ENCODE measurements around the gene PDE6B.

Gene PDE6B

DNA sequence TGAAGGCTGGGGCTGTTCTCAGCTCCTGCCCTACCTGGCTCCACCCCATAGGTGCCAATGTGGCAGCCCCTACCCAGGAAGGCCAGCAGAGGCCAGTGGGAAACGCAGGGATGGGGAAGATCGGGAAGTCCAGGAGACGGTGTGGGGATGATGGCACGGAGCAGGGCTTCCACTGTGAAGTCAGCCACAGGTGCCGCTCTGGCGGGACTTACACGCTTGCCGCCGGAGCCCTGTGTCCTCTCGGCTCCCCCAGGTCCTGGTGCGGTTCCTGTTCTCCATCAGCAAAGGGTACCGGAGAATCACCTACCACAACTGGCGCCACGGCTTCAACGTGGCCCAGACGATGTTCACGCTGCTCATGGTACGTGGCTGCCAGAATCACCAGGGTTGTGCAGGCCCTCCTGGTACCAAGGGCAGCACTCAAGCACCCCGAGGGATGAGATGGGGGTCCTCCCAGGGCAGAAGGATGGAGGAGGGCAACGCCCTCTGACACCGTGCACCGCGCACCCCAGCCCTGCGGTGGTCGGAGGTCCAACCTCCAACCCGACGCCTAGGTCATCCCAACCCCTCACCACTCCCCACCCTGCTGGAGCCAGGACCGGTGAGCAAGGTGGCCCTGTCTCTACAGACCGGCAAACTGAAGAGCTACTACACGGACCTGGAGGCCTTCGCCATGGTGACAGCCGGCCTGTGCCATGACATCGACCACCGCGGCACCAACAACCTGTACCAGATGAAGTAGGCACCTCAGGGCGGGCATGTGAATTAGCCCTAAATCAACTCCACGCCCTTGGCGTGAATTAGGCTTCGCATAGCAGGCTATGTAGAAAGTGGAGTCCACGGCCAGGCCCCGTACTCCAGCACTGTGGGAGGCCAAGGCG, 36.7 kb downstream of the PDE6B start:
- TF ChIP-seq ZFX (IDR thresholded peaks at IDR 0.05; ENCODE audit: borderline replicate concordance), result no peak
- TF ChIP-seq, protein P1, sequence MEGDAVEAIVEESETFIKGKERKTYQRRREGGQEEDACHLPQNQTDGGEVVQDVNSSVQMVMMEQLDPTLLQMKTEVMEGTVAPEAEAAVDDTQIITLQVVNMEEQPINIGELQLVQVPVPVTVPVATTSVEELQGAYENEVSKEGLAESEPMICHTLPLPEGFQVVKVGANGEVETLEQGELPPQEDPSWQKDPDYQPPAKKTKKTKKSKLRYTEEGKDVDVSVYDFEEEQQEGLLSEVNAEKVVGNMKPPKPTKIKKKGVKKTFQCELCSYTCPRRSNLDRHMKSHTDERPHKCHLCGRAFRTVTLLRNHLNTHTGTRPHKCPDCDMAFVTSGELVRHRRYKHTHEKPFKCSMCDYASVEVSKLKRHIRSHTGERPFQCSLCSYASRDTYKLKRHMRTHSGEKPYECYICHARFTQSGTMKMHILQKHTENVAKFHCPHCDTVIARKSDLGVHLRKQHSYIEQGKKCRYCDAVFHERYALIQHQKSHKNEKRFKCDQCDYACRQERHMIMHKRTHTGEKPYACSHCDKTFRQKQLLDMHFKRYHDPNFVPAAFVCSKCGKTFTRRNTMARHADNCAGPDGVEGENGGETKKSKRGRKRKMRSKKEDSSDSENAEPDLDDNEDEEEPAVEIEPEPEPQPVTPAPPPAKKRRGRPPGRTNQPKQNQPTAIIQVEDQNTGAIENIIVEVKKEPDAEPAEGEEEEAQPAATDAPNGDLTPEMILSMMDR (IDR thresholded peaks at IDR 0.05), result no peak

DNA sequence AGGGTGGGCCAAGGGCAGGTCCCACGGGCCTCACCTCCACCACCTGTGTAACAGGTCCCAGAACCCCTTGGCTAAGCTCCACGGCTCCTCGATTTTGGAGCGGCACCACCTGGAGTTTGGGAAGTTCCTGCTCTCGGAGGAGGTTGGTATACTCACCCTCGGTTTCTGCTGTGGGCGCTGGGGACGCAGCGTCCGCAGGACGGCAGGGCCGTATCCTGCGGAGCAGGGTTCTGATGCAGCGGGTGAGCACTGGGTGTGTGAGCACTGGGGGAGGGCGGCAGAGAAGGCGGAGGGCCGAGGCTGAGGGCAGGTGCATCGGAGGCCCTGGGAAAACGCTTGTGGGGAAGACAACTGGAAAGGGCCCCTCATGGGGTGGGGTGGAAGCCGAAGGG, 37.7 kb downstream of the PDE6B start:
- peak overlapping the region; percentile 76 for H3K27ac ChIP-seq
- TF ChIP-seq, protein P1 (IDR thresholded peaks at IDR 0.05), result no peak
- no peak for TF ChIP-seq ZFX (IDR thresholded peaks at IDR 0.05; ENCODE audit: borderline replicate concordance)

More for the DNA sequence above, 36.7 kb downstream of the PDE6B start:
- H3K27ac ChIP-seq, result no peak overlapping the region

DNA sequence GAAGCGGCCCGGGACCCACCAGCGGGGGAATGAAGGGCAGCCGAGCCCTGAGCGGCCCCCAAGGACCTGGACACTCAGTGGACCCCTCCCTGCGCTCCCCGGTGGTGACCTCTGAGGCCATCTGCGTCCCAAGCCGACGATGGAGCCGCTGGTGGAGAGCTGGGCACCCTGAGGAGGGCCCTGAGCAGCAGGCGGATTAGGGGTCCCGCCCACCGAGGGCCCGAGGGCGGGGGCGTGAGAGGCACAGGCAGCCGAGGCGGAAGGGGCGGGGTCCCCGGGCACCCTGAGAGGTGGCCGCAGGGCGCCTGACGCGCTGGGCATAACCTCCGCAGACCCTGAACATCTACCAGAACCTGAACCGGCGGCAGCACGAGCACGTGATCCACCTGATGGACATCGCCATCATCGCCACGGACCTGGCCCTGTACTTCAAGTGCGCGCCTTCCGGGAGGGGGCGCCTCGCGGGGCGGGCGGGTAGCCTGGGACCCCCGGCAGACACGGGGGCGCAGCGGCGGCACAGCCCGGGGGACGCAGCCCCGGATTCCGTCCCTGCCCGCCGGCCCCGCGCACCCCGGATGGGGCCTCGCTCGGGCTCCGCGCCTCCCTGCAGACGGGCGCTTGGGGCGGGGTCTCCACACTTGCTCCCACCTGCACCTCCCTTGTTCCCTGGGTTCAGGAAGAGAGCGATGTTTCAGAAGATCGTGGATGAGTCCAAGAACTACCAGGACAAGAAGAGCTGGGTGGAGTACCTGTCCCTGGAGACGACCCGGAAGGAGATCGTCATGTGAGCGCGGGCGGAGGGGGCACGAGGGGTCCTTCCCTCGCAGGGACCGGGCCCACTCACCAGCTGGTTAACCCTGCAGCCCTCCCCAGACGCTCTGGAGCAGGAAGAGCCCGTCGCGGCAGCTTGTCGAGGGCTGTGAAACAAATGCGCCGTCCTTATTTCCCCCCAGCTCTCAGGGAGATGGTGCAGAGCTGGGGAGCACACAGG, 38.4 kb downstream of the PDE6B start:
- TF ChIP-seq, protein P1 (IDR thresholded peaks at IDR 0.05), result peak; percentile 63
- no peak for TF ChIP-seq ZFX (IDR thresholded peaks at IDR 0.05; ENCODE audit: borderline replicate concordance)
- H3K27ac ChIP-seq, result peak overlapping the region; percentile 76

DNA sequence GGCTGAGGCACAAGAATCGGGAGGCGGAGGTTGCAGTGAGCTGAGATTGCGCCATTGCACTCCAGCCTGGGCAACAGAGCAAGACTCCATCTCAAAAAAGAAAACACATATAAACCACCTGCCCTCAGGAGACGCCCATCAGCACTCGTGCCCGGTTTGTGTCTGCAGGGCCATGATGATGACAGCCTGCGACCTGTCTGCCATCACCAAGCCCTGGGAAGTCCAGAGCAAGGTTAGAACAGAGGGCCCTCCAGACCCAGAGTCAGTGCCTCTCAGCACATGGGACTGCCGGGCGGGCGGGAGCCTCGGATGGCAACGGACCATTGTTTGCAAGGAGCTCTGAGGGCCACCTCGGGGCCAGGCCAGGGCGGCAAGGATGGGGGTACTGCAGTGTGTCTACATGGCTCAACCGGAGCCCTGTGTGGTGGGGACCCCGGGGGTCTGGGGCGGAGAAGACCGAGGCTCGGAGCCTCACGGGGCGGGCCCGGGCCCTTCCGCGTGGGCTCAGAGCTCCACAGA, 39.4 kb downstream of the PDE6B start:
- no peak overlapping the region; the same call in 1 of the 2 replicates for H3K27ac ChIP-seq
- no peak for TF ChIP-seq ZFX (IDR thresholded peaks at IDR 0.05; ENCODE audit: borderline replicate concordance)
- TF ChIP-seq, protein P1 (IDR thresholded peaks at IDR 0.05), result no peak

DNA sequence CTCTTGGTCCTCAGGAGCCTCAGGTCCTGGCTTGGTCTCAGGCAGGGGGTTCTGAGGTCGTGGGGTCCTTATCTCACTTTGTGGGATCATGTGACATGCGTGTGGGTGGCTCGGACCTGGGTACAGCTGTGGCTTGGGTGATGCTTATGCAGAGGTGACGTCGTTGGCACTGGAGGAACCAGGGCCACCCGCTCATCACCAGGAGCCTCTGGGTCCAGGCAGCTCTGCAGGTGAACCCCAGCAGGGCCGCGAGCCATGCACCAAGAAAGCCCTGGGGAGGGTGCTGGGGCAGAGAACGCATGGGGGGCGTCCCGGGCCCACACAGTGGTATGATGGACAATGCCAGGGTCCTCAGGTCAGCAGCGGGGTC, 40.0 kb downstream of the PDE6B start:
- no peak overlapping the region for H3K27ac ChIP-seq
- TF ChIP-seq, protein P1 (IDR thresholded peaks at IDR 0.05), result no peak
- TF ChIP-seq ZFX (IDR thresholded peaks at IDR 0.05; ENCODE audit: borderline replicate concordance), result no peak

DNA sequence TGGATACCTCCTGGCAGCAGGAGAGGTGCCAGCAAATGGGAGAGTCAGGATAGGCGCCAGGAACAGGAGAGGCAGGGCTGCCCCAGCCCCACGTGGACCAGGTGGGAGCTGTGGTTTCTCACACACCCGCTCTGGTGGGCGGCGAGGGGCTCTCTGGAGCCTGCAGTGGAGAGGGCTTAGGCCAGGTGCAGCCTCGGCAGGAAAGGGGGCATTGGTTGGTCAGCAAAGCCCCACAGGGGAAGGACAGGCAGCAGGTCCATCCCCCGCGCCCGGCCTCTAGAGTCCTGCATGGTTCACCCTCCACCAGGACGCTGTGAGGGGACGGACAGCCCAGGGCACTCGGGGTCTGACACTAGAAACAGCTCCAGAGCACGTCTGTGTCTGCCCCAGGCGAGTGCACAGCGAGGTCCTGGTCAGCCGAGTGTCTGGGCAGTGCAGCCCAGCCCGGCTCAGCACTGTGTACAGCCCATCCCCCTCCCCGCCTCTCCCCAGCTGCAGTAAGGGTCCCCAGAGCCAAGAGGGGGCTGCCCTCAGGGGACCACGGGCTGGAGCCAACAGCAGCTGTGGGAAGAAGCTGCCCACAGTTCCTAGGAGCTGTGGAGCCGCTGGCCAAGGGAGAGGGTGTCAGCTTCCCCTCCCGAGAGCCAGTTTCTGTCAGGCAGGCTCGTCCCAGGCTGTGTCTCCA, 40.5 kb downstream of the PDE6B start:
- no peak for TF ChIP-seq ZFX (IDR thresholded peaks at IDR 0.05; ENCODE audit: borderline replicate concordance)
- TF ChIP-seq, protein P1 (IDR thresholded peaks at IDR 0.05), result no peak
- H3K27ac ChIP-seq, result no peak overlapping the region
